GM21360 (cell line): ENCODE data around the gene OSBPL7.

Experiments used
- ATAC-seq: cut with Tn5 transposase; IDR thresholded peaks from one replicate; pipeline ENCODE4 v1.9.1; 2021; ENCODE audit warnings: mild to moderate bottlenecking, moderate library complexity; ENCODE audit not compliant: unreplicated experiment

Gene OSBPL7

DNA sequence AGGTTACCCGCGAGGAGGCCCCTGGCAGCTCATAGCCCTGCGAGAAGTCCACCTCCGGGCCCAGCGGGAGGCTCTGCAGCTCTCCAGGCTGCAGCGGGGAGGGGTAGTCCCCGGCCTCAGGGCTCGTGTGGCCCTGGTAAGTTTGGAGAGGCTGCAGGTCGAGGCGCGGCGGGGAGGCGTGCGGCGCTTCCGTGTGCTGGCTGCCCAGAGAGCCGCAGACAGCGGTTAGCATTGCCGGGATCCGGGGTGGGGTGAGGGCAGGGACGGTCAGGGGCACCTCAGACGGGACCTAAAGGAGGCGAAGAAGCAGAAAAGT lies 26.6 kb upstream of the OSBPL7 start:
- ATAC-seq, result no peak

DNA sequence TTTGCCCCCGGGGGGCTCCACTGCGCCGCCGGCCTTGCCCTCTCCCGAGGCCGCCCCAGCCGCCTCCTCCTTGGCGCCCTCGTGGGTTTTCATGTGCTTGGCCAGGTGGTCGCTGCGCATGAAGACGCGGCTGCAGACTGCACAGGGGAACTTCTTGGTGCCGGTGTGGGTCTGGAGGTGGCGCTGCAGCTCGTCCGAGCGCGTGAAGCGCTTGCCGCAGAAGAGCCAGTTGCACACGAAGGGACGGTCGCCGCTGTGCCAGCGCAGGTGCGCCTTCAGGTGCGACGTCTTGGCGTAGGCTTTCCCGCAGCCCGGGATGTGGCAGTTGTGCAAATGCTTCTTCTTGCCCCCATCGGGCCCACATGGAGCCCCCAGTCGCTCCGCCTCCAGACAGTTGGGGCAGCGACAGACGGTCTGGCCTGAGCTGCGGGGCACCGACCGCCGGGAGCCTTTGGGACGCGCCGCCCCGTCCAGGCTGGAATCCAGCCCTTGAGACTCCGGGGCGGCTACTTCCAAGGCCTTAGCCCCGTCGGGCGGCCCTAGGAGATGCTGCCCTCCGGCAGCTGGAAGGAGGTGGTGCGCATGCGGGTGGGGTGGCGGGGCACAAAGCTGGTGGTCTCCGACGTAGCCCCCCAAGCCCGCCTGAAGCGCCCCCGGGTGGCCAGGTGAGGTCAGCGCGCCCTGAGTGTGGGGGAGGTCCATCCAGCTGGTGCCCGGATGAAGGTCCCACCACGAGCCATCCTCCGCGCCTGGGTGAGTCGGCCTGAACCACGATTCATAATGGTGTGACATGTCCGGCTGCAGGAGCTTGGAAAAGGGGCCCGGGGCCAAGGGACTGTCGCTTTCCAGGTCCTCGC lies 26.0 kb upstream of the OSBPL7 start:
- ATAC-seq, result no peak

DNA sequence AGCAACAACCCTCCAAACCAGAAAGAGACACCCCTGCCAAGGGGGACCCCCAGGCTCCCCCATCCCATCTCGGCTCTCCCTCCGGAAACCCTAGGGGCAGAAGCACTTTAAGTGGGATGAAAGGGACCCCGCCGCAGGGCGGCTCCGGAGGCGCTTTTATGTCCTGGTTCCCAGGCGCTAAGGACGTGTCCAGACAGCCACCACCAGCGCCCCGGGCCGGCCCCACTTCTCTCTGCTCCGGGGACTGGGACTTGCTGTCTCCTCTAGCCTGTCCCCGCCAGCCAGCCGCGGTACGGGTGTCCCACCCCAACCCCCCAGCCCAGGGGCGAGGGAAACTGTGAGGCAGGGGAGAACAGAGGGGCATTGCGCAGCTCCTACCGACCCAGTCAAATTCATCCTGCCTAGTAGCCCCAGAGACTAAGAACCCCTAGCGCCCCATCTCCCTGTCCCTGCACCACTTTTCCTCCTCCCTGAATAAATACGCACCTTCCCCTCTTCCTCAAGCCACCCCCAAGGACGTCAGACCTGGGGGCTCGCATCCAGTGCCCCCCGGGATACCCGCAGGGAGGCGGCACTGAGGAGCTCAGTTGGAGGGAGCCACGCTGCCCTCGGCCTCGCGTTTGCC lies 25.2 kb upstream of the OSBPL7 start:
- ATAC-seq, result no peak

DNA sequence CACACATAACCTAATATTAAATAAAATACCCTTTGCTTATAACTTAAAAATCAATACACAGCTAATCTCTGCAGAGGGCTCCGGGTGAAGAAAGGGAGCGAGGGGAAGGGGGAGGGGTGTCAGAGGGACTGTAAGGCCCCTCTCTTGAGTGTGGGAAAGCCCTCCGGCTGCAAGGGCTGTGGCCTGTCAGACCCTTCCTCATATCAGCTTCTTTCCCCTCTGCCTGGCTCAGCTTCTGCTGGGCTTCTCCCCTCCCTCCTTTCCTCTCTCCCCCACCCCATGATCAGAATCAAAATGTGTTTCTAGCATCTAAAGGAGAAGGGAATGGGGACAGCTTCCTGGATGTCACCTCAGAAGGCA lies 24.1 kb upstream of the OSBPL7 start:
- no peak for ATAC-seq

DNA sequence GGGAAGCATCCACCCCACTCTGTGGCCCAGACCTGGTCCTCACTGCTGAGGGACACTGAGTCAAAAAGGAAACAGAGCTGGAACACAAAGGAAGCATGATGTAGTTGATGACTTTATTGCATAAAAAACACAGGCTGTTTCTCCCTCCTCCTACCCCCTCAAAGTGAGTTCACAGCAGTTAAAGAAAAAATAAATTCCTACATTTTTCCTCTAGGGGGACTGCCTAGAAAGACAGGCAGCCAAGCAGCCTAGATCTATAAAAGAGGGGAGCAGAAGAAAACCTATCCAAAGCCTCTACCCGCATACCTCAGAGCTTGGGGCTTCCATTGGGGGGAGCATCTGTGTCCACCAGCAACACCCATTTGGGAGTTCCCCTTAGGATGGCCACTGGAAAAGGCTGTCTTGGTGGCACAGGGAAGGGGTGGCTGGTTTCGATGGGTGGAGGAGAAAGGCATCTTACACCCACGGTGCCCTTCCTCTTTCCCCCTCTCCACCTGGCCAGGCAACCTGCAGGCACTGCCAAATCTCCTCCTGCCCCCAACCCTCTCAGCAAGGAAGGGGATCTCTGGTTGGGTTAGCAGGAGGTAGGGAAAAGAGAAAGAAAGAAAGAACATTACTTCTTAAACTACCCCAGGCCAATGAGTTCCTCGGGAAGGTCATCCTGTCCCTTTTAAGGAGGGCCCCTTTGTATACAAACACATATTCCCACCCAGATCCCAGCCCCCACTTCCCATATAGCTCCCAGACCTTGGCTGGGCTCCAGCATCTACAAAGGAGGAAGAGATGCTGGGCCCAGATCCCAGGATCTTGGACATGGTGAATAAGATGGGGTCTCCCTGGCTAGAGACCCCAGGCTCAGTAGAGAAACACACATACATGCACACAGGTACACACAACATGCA lies 23.5 kb upstream of the OSBPL7 start:
- ATAC-seq, result no peak

DNA sequence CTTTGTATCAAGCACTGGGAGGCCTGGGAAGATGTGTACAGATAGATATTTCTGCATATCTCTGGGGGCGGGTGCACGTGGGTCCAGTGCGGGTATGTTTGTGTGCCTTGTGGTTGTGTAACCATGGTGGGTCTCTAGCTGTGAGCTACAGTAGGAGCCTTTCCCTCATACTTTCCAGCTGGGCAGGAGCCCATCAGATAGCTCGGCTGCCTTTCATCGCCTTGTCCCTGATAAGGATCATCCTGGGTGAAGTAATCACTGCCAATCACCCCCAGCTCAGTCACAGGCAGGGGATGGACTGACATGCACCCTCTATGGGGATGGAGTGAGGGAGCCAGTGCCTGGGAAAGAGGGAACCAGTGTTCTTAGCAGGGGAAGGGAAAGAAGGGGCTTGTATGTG lies 22.6 kb upstream of the OSBPL7 start:
- ATAC-seq, result no peak

DNA sequence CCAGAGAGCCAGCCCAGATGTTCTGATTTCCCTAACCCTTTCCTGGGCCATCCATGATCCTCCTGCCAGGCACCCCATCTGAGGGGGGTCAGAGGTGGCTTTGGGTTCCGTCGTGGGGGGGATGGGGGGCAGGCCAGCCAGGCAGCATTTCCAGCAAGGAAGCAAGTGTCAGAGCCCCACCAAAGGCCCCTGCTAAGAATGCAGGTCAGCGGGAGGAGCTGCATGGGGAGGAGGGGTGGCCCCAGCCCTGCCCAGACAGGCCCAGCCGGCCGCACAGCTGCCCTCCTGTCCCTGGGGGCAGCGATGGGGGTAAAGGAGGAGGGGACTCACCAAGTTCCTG lies 21.8 kb upstream of the OSBPL7 start:
- ATAC-seq, result no peak

DNA sequence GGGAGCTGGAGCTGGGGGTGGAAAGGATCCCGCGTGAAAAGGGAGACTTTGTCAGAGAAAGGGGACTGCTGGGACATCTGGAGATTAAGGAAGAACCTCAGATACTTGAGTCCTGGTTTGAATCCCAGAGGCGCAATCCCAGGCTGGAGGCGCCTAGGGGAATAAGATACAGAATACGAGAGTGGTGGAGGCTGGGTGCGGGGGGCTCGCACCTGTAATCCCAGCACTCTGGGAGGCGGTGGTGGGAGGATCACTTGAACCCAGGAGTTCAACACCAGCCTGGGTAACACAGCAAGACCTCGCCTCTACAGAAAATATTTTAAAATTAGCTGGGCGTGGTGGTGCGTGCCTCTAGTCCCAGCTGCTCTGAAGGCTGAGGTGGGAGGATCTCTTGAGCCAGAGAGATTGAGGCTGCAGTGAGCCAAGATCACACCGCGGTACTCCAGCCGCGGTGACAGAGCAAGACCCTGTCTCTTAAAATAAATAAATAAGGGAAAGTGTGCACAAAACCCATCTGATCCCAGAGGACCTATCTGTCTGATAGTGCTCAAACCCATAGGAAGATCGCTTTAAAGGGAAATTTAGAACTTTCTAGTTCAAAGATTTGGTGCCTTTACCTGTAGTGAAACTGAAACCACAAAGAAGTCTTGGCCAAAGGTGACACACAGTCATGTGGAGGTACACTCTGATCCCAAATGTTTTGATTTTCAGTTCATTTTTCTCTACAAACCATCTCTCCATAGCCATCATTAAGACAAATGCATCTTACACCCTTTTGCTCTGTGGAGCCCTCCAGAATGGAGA lies 20.1 kb upstream of the OSBPL7 start:
- no peak for ATAC-seq

DNA sequence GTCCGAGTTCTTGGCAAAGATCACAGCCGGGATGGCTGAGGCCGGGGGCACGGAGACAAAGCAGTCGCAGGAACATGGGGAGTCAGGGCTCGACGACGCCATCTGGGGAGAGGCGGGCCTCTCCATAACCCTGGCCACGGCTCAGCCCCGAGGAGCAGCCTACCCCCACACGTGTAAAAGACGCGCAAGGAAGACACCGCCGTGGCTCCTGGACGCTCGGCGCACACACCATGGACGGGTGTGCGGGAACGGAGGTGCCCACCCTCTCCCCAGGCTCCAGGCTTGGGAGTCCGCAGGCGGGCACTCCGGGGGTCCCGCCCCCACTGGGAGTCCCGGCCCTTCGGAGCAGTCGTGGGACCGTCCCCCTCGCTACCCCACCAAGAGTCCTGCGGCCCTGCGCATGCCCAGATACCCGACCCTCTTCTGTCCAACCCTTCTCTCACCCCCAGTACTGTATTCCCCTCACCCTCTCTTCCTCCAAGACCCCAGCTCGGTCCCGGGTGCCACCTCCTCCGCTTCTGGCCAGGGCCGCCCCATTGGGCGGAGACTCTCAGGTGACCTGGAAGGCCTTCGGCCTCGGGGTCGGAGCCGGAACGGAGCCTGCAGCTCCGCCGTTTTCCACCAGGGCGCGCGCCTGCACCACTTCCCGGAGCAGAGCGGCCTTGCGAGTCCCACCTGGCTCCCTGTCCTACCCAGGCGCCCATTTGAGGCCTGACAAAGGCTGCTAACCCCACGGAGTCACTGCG lies 19.3 kb upstream of the OSBPL7 start, which contains the start of gene SCRN2:
Gene SCRN2 (minus strand): TSS at position 532 of the 746 bp plus-strand sequence. CDS start 430 bp downstream, at position 102.
- peak; percentile 79 for ATAC-seq

DNA sequence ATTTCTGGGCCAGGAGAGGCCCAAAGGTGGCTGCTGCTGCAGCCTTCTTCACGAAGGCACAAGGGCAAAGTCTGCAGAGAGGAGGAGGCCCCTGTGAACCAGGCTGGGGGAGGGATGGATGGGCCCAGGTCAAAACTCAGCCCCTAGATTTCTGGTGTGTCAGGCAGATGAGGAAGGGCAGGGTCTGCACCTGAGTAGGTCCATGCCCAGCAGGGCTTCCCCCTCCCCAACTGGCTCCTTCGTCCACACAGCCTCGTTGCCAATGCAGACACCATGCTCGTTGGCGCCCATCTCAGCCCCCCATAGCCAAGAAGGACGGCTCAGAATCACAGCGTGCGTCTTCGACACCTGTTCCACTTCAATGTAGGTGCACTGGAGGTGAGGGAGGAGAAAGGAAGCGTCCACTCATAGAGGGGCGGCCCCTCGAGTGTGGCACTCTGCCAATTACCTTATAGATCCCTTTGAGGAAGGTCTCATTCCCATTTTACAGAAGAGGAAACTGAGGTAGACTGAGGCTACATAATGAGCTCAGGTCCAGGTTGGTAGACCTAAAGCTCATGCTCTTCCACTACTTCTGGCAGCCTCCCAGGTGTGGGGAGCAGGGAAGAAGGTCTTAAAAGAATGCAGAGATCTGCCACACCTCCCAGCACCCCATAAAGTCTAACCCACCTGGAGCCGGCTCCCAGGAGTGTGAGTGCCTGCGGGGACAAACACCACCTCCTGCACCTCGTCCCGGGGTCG lies 18.6 kb upstream of the OSBPL7 start:
- no peak for ATAC-seq

DNA sequence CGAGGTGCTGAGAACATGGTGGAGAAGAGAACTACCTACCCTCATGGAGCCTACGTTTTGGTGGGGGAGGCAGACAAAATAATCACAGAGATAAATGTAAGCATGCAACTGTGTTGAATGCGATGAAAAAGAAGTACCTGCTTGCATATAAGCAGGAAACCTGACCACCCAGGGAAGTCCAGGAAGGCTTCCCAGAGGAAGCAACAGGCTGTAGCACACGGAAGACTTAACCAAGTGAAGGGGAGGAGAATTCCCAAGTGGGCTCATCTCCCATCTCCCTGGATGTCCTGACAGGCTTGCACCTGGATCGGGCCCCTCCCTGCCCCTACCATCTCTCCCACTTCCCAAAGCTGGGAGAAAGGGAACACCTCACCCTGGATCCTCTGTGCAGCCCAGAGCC lies 17.5 kb upstream of the OSBPL7 start:
- ATAC-seq, result no peak

DNA sequence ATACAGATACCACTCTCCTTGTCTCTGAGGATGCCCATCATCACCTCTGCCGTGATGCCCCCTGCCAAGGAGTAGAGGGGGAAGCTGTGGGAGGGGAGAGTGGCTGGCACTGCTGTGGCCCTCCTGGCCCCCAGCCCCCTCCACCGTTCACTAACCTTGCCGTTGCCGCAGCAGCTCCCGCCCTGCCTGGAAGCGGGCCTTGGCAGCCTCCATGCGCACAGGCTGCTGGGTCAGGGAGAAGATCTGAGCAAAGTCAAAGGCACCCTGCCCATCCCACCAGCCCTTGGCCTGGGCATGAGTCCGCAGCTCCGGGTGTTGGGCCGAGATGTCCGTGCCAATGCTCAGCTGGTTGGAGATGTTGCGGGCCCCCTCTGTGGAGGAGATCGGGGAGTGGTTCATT lies 17.0 kb upstream of the OSBPL7 start:
- no peak for ATAC-seq

DNA sequence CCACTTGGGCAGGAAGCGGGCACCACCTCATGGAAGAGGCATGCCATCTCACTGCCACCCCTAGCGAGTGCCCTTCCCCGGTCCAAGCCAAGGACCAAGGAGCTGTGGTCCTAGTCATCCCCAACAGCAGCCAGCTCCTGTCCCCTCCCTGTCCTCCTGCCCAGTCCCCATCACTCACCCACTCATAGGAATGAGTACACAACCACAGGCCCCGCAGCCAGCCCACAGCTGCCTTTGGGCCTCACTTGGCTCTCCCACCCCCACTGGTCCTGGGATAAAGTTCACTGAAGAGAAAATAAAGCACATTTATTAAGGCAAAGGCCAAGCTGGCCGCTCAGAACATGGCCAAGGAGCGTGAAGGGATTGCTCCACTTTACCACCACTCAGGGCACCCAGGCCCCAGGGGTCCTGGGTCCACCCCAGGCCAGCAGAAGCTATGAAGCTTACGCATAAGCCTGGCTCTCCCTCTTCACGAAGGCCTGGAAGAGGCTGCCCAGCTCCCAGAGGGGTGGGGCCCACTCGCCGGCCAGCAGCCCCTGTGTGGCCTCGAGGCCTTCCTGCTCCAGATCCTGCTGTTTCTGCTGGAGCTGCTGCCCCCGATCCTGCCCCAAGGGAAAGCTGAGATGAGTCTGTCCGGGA lies 15.9 kb upstream of the OSBPL7 start:
- ATAC-seq, result no peak

DNA sequence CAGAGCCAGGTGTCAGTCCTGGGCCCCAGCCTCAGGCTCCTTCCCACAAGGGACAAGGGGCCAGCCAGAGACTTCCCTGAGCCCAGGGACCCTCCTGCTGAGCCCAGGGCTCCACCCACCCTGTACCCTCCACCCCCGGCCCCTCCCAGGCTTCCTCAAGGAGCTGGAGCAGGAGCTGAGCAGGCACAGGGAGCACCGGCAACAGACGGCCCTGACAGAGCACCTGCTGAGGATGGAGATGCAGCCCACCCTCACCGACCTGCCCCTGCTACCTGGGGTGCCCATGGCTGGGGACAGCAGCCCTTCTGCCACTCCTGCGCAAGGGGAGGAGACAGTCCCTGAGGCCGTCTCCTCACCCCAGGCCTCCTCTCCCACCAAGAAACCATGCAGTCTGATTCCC lies 15.0 kb upstream of the OSBPL7 start:
- no peak for ATAC-seq

DNA sequence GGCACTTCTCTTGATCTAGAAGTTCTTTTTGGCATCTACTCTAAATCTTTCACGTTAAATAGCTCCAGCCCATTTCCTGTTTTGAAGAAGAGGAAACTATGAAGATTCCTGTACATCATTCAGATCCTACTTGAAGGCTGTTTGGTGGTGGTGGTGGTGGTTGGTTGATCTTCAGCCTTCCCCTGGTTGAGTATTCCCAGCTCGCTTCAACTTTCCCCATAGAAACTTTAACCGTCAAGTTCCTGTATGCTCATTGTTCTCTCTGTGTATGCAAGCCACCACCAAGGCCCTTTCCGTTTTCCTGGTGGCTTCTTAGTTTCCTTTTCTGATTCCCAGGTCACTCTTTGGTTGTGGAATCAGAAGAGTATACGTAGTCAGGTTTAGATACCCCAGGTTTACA lies 13.2 kb upstream of the OSBPL7 start:
- ATAC-seq, result no peak

DNA sequence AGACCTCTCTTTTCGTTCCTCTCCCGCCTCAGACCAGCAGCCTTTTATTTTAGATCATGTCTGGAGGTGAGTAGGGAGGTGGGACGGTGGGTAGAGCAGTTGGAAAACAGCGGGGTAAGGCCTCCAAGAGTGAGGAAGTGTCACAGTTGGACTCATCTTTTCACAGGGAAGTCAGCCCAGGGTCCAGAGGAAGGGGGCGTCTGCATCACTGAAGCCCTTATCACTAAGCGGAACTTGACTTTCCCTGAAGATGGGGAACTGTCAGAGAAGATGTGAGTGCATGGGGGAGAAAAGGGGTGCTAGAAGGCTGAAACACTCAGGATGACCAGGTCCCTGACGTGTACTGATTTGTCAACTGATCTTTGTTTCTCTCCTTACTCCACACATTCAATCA lies 10.3 kb upstream of the OSBPL7 start:
- no peak for ATAC-seq

DNA sequence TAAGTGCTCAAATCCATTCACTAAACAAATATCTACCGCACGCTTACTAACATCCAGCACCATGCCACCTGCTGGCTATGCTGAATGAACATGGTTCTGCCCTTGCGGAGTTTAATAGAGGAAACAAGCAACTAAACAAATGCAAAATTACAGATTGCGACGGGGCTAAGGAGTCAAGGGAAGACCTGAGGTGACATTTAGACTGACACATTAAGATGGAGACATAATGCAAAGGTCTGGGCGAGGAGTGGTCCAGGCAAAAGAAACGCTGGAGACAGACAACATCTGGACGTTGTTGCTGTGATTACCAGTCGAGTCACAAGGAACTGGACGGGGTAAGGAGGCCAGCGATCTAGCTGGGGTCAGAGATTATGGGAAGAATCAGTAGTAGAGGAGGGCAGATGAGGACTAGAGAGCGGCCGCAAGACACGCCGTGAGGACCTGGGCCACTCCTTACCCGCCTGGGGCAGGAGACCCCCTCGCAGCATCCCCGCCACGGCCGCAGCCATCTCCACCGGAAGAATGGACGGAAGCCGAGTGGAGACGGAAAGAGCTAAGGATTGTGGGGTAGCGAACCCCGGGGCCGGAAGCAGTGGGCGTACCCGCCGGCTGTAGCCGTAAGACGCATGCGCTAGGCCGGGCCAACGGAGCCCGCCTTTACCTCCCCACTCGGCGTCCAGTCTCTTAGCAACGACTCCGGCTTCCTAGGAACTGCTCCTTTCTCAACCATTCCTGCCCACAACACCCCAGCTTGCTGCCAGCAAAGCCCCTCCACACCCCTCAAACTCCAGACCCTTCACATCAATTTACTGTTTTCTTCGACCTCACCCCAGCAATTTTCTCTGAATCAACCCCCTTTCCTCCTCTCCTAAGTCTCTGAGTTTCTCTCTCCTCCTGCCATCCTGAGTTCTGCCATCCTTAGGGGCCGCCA lies 9.7 kb upstream of the OSBPL7 start, which contains the start of the genes LRRC46 and MRPL10:
Gene LRRC46 (plus strand): TSS at position 668 of the 931 bp plus-strand sequence. CDS start 320 bp downstream, outside the sequence.
Gene MRPL10 (minus strand): TSS at position 539 of the 931 bp plus-strand sequence. CDS start 30 bp downstream, at position 509.
- peak; percentile 81 for ATAC-seq
